ENCODE results near the gene CLTA. TPM values are rescaled to one million over a fixed set of nuclear protein-coding genes. Genes with fewer than 3 reads are reported as not detected.

Gene CLTA
- total and polyA plus RNA-seq, 9 donors = 170 to 243 (median 216) TPM

GRCh38 chr9:36164372-36164771, 26.3 kb upstream of the CLTA start:
- intact Hi-C loops (cut with DNase I) = no loop called here

GRCh38 chr9:36164989-36165388, 25.7 kb upstream of the CLTA start:
- Histone ChIP-seq H3K27ac (no peak overlapping the region), H3K36me3 (no peaks in the 10 kb centered on the region), H3K27me3 (no peaks in the 10 kb centered on the region), H3K9me3 (no peaks in the 10 kb centered on the region), H3K4me3 (no peak overlapping the region), H3K4me1 (ENCODE audit: insufficient read depth) (peaks cover 5% of the 10 kb centered on the region)
- intact Hi-C loops (cut with DNase I) = loop anchor here in 2 of 4 donors (5.0 kb wide), 1 partner anchor 63 kb away; no protein-coding TSS in a partner anchor
- TF ChIP-seq EP300 (IDR thresholded peaks at IDR 0.05) (no peak), POLR2A (IDR thresholded peaks at IDR 0.05) (no peak)
- TF ChIP-seq, protein P1, sequence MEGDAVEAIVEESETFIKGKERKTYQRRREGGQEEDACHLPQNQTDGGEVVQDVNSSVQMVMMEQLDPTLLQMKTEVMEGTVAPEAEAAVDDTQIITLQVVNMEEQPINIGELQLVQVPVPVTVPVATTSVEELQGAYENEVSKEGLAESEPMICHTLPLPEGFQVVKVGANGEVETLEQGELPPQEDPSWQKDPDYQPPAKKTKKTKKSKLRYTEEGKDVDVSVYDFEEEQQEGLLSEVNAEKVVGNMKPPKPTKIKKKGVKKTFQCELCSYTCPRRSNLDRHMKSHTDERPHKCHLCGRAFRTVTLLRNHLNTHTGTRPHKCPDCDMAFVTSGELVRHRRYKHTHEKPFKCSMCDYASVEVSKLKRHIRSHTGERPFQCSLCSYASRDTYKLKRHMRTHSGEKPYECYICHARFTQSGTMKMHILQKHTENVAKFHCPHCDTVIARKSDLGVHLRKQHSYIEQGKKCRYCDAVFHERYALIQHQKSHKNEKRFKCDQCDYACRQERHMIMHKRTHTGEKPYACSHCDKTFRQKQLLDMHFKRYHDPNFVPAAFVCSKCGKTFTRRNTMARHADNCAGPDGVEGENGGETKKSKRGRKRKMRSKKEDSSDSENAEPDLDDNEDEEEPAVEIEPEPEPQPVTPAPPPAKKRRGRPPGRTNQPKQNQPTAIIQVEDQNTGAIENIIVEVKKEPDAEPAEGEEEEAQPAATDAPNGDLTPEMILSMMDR (IDR thresholded peaks at IDR 0.05) = no peak
- DNase-seq = peak in 3 of 5 donors; percentile 32 to 41 (median 39)
- WGBS, 3 donors = 68 to 87% (median 85%) methylated on average over 3 of the region's 3 CpGs

More at GRCh38 chr9:36164372-36164771, 26.3 kb upstream of the CLTA start:
- TF ChIP-seq, protein P1 (IDR thresholded peaks at IDR 0.05) = no peak
- TF ChIP-seq EP300 (IDR thresholded peaks at IDR 0.05) = no peak
- TF ChIP-seq POLR2A (IDR thresholded peaks at IDR 0.05) = no peak
- Histone ChIP-seq H3K4me1 (ENCODE audit: insufficient read depth) (peaks cover 5% of the 10 kb centered on the region), H3K27ac (no peak overlapping the region), H3K27me3 (no peaks in the 10 kb centered on the region), H3K9me3 (no peaks in the 10 kb centered on the region), H3K4me3 (no peak overlapping the region), H3K36me3 (no peaks in the 10 kb centered on the region)
- DNase-seq = peak in 4 of 5 donors; percentile 47 to 66 (median 55)
- 78 to 82% (median 81%) methylated on average over 6 of the region's 6 CpGs for WGBS, 3 donors

DNA sequence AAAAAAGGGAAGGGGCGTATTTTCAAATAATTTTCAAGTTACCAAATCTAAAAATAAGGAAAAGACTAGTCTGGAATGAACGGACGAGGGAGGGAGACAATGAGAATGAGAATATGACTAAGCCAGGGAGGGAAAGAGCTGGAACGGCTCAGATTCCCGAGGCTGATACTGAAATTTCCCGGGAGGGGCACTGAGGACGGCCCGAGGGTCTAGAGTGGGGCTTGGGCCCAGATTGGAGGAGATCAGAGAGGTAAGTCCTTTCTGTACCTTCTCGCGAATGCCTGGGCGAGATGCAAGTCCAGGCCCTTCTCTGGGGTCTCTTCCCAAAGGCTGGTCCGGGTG, 24.9 kb upstream of the CLTA start:
- WGBS, 3 donors = 9 to 19% (median 17%) methylated on average over 12 of the region's 12 CpGs
- H3K27ac ChIP-seq = peak overlapping the region in 1 of 2 donors; percentile 39
- DNase-seq = no peak
- no peaks in the 10 kb centered on the region for H3K27me3 ChIP-seq
- TF ChIP-seq, protein P1 (IDR thresholded peaks at IDR 0.05) = no peak
- TF ChIP-seq POLR2A (IDR thresholded peaks at IDR 0.05) = no peak
- no peak for TF ChIP-seq EP300 (IDR thresholded peaks at IDR 0.05)
- peaks cover 5% of the 10 kb centered on the region for H3K4me1 ChIP-seq (ENCODE audit: insufficient read depth)
- H3K9me3 ChIP-seq = no peaks in the 10 kb centered on the region
- intact Hi-C loops (cut with DNase I) = loop anchor here in 3 of 4 donors (2.0 to 5.0 kb wide), 2 partner anchors 63 to 65 kb away; no protein-coding TSS in a partner anchor
- H3K36me3 ChIP-seq = no peaks in the 10 kb centered on the region
- H3K4me3 ChIP-seq = peak overlapping the region; percentile 45

DNA sequence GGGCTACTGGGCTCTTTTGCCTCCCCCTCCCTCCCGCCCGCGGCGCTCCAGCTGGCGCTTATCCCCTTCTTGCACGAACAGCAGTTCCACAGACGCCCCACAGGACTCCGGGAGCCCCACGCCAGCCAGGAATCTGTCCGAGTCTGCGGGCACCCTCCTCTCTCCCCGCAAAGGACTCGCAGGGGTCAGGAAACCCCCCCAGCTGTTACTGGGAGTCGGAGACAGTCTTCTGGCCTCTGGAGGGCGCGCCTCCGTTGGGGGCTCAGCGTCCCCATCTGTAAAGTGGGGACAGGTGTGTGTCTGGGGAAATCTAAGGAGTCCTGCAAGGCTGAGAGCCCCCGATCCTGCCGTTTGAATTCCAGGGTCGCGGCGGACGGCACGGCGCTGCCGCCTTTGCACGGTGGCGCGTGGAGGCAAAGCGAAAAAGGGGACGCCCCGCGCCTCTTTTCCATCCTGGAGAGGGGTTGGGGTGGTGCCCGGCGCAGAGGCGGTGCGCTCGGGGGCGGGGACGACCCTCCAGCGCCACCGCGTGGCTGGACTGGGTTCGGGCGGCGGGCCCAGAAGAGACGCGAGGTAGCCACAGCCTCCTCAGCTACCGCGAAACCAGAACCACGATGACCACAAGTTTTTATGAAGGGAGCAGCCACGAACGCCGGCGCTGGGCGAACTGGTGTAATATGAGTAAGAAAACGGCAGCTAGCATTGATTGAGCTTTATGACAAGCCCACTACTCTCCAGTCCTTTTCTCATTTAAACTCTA, 24.4 kb upstream of the CLTA start:
- peak overlapping the region; percentile 45 for H3K4me3 ChIP-seq
- peak; percentile 78 to 93 (median 84) for DNase-seq
- peak overlapping the region in 1 of 2 donors; percentile 39 for H3K27ac ChIP-seq
- H3K9me3 ChIP-seq = no peaks in the 10 kb centered on the region
- H3K36me3 ChIP-seq = no peaks in the 10 kb centered on the region
- H3K27me3 ChIP-seq = no peaks in the 10 kb centered on the region
- H3K4me1 ChIP-seq (ENCODE audit: insufficient read depth) = peaks cover 5% of the 10 kb centered on the region
- 1 to 2% (median 1%) methylated on average over 52 to 58 of the region's 58 CpGs for WGBS, 3 donors
- intact Hi-C loops (cut with DNase I) = loop anchor here in 3 of 4 donors (2.0 to 5.0 kb wide), 2 partner anchors 64 to 66 kb away; no protein-coding TSS in a partner anchor
- TF ChIP-seq, protein P1 (IDR thresholded peaks at IDR 0.05) = peak; percentile 93 to 94 (median 94)
- no peak for TF ChIP-seq EP300 (IDR thresholded peaks at IDR 0.05)

Data from ovary (tissue), 9 donors.